ENCODE results near the gene ITGA6.

Gene ITGA6

GRCh38 chr2:172445851-172446250 is 18.5 kb downstream of the ITGA6 start:
- no peak for DNase-seq

GRCh38 chr2:172446474-172447063 is 19.2 kb downstream of the ITGA6 start:
- DNase-seq: no peak

GRCh38 chr2:172447811-172448493 is 20.6 kb downstream of the ITGA6 start:
- DNase-seq: no peak

GRCh38 chr2:172448544-172449267 is 21.3 kb downstream of the ITGA6 start:
- no peak for DNase-seq

- no peak for DNase-seq
Measured at GRCh38 chr2:172449911-172450550, 22.6 kb downstream of the ITGA6 start.

- DNase-seq: no peak
Measured at GRCh38 chr2:172451923-172452322, 24.5 kb downstream of the ITGA6 start.

- DNase-seq: no peak
Measured at GRCh38 chr2:172452845-172453244, 25.5 kb downstream of the ITGA6 start.

- no peak for DNase-seq
Measured at GRCh38 chr2:172454404-172455120, 27.2 kb downstream of the ITGA6 start.

- DNase-seq: no peak
Measured at GRCh38 chr2:172455121-172455515, 27.7 kb downstream of the ITGA6 start.

- no peak for DNase-seq
Measured at GRCh38 chr2:172456002-172456401, 28.6 kb downstream of the ITGA6 start.

GRCh38 chr2:172457536-172457935 is 30.1 kb downstream of the ITGA6 start:
- no peak for DNase-seq

GRCh38 chr2:172458561-172459124 is 31.3 kb downstream of the ITGA6 start:
- no peak for DNase-seq

- DNase-seq: no peak
Measured at GRCh38 chr2:172460780-172461201, 33.4 kb downstream of the ITGA6 start.

- peak; percentile 56 for DNase-seq
Measured at GRCh38 chr2:172461591-172462372, 34.4 kb downstream of the ITGA6 start.

- DNase-seq: no peak
Measured at GRCh38 chr2:172462373-172462848, 35.0 kb downstream of the ITGA6 start.

- DNase-seq: no peak
Measured at GRCh38 chr2:172462849-172463381, 35.5 kb downstream of the ITGA6 start.

- no peak for DNase-seq
Measured at GRCh38 chr2:172464400-172465129, 37.2 kb downstream of the ITGA6 start.

GRCh38 chr2:172465417-172466334 is 38.3 kb downstream of the ITGA6 start:
- peak; percentile 73 for DNase-seq

GRCh38 chr2:172467382-172467781 is 40.0 kb downstream of the ITGA6 start:
- DNase-seq: no peak
